Smooth muscle cell (in vitro differentiated cells): Measurements from ENCODE around the gene JAGN1. TPM values are rescaled to one million over a fixed set of nuclear protein-coding genes. Genes with fewer than 3 reads are reported as not detected.
A peak's percentile ranks its signal among the peaks of the same experiment; 100 is the strongest.

Source experiments
- DNase-seq: peaks from one replicate; lab custom pipeline; 2025; ENCODE audit not compliant: unreplicated experiment; lab: John Stamatoyannopoulos, UW
- H2AFZ ChIP-seq: fragments of 200-600 bp; sonication (generic); 2 replicates; pipeline ENCODE4 v1.6.0; 2016; ENCODE audit warnings: antibody characterized with exemption, low read depth, mild to moderate bottlenecking
- H3F3A ChIP-seq: fragments of 200-600 bp; sonication (generic); 2 replicates; pipeline ENCODE4 v1.6.0; 2017; ENCODE audit warnings: antibody characterized with exemption, low read depth
- H3K27ac ChIP-seq: fragments of 200-600 bp; sonication (generic); 2 replicates; pipeline ENCODE4 v1.5.1; 2016; ENCODE audit warnings: low read depth, mild to moderate bottlenecking
- H3K27me3 ChIP-seq: fragments of 200-600 bp; sonication (generic); 2 replicates; pipeline ENCODE4 v1.6.1; 2016; ENCODE audit warnings: low read depth, mild to moderate bottlenecking
- H3K36me3 ChIP-seq: fragments of 200-600 bp; sonication (generic); 2 replicates; pipeline ENCODE4 v1.5.1; 2016; ENCODE audit warnings: low read depth
- H3K4me1 ChIP-seq: fragments of 200-600 bp; sonication (generic); 2 replicates; pipeline ENCODE4 v1.5.1; 2016; ENCODE audit warnings: low read depth
- H3K4me2 ChIP-seq: fragments of 200-600 bp; sonication (generic); 2 replicates; pipeline ENCODE4 v1.6.0; 2016; ENCODE audit warnings: mild to moderate bottlenecking
- H3K4me3 ChIP-seq: fragments of 200-600 bp; sonication (generic); 2 replicates; pipeline ENCODE4 v1.5.1; 2016; ENCODE audit warnings: mild to moderate bottlenecking
- H3K79me2 ChIP-seq: fragments of 200-600 bp; sonication (generic); 2 replicates; pipeline ENCODE4 v1.6.0; 2016; ENCODE audit warnings: low read depth, mild to moderate bottlenecking
- H3K9ac ChIP-seq: fragments of 200-600 bp; sonication (generic); 2 replicates; pipeline ENCODE4 v1.6.0; 2016; ENCODE audit warnings: low read depth
- H3K9me3 ChIP-seq: fragments of 200-600 bp; sonication (generic); replicated peaks from 2 replicates; pipeline ENCODE4 v1.5.1; 2016; ENCODE audit warnings: low read depth
- H4K20me1 ChIP-seq: fragments of 200-600 bp; sonication (generic); 2 replicates; pipeline ENCODE4 v1.6.0; 2016; ENCODE audit warnings: low read depth
- WGBS: methylation state at CpG from one replicate; pipeline ENCODE4 v1.1.7; 2016; ENCODE audit warnings: low lambda C conversion rate; 5-methylcytosine and 5-hydroxymethylcytosine counted together
- polyA plus RNA-seq: library from polyadenylated mRNA; unstranded; fragments of >200 nt; fragmentation: Nextera tagmentation; extraction: Ambion mirVana; gene quantifications from 2 replicates; pipeline ENCODE4 v1.2.1, GENCODE V29; 2016
- total RNA-seq: library from RNA; depleted of rRNA; stranded (reverse); fragments of >200 nt; gene quantifications from 2 replicates; pipeline ENCODE4 v1.2.3, GENCODE V29; 2014
- TF ChIP-seq, protein P1 (sequence below): fragments of 200-600 bp; sonication (generic); IDR thresholded peaks from 2 replicates; pipeline ENCODE4 v1.5.1; 2017; ENCODE audit warnings: borderline replicate concordance, mild to moderate bottlenecking, antibody characterized with exemption; ENCODE audit not compliant: insufficient read depth, poor library complexity, severe bottlenecking

The JAGN1 gene
- total and polyA plus RNA-seq, 2 experiments from 2014 or later: 36.8 to 37.3 TPM

DNA sequence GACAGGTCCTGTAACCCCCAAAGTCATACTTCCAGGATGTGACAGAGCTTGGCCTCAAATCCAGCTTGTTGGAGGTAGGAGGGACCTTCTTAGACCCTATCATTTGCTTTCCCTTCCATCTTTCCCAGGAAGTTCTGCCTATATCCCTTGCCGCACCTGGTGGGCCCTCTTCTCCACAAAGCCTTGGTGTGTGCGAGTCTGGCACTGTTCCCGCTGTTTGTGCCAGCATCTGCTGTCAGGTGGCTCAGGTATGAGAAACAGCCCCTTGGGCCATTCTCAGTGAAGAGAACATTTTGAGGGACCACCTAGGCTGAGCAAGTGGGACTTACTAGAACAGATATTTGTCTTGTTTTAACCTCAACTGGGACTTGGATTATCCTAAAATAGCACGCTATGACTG, 13.5 kb downstream of the JAGN1 start:
- H2AFZ ChIP-seq: no peak overlapping the region
- peak overlapping the region; percentile 74 for H3K4me2 ChIP-seq
- peak overlapping the region; percentile 54 for H3K27ac ChIP-seq
- no peaks in the 10 kb centered on the region for H3F3A ChIP-seq
- H3K27me3 ChIP-seq: no peaks in the 10 kb centered on the region
- no peak for DNase-seq
- peaks cover 3% of the 10 kb centered on the region for H3K4me1 ChIP-seq
- no peaks in the 10 kb centered on the region for H3K36me3 ChIP-seq
- H3K9me3 ChIP-seq: no peaks in the 10 kb centered on the region
- H3K79me2 ChIP-seq: no peaks in the 10 kb centered on the region
- H4K20me1 ChIP-seq: no peaks in the 10 kb centered on the region
- no peak overlapping the region for H3K9ac ChIP-seq
- 98% methylated on average over 4 of the region's 4 CpGs for WGBS
- H3K4me3 ChIP-seq: no peak overlapping the region
- TF ChIP-seq, protein P1, sequence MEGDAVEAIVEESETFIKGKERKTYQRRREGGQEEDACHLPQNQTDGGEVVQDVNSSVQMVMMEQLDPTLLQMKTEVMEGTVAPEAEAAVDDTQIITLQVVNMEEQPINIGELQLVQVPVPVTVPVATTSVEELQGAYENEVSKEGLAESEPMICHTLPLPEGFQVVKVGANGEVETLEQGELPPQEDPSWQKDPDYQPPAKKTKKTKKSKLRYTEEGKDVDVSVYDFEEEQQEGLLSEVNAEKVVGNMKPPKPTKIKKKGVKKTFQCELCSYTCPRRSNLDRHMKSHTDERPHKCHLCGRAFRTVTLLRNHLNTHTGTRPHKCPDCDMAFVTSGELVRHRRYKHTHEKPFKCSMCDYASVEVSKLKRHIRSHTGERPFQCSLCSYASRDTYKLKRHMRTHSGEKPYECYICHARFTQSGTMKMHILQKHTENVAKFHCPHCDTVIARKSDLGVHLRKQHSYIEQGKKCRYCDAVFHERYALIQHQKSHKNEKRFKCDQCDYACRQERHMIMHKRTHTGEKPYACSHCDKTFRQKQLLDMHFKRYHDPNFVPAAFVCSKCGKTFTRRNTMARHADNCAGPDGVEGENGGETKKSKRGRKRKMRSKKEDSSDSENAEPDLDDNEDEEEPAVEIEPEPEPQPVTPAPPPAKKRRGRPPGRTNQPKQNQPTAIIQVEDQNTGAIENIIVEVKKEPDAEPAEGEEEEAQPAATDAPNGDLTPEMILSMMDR: no peak

DNA sequence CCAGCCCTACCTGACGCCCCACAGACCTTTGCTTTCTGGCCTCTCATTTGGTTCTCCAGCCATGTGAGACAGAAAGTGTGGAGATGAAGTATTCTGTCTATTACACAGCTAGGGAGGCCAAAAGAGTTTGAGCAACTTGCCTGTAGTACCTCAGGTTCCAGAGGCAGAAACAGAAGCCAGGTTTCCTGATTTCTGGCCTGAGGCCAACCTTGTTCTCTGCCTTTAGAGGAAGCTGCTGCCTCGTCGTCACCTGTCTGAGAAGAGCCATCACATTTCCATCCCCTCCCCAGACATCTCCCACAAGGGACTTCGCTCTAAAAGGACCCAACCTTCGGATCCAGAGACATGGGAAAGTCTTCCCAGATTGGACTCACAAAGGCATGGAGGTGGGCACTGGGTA, 16.1 kb downstream of the JAGN1 start:
- TF ChIP-seq, protein P1: no peak
- Histone ChIP-seq H2AFZ (no peak overlapping the region), H3K27ac (no peak overlapping the region), H3K9me3 (no peaks in the 10 kb centered on the region), H3K4me2 (no peak overlapping the region), H3K36me3 (no peaks in the 10 kb centered on the region), H3K4me3 (no peak overlapping the region), H4K20me1 (no peaks in the 10 kb centered on the region), H3K27me3 (no peaks in the 10 kb centered on the region), H3K4me1 (peaks cover 3% of the 10 kb centered on the region), H3K79me2 (no peaks in the 10 kb centered on the region), H3F3A (no peaks in the 10 kb centered on the region), H3K9ac (no peak overlapping the region)
- DNase-seq: no peak
- 92% methylated on average over 5 of the region's 5 CpGs for WGBS

DNA sequence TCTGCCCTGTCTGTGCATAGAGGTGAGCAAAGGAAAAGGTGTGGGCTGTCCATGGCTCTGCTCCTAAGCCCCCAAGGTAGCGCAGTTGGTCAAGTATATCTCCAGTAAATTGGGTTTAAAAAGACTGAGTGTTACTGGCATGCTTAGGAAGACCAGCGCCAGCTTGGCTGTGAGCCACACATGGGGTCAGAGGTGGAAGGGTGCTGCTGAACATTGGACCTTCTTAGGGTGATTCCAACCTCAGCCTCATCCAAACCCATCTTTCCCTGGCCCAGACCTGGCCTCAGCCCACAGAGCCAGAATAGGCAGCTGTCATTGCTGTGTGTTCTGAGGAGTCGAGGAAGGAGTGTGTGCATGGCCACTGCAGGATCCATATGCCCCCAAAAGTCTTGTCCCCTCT, 17.9 kb downstream of the JAGN1 start:
- H3K4me1 ChIP-seq: no peaks in the 10 kb centered on the region
- WGBS: 92% methylated on average over 3 of the region's 3 CpGs
- TF ChIP-seq, protein P1: no peak

DNA sequence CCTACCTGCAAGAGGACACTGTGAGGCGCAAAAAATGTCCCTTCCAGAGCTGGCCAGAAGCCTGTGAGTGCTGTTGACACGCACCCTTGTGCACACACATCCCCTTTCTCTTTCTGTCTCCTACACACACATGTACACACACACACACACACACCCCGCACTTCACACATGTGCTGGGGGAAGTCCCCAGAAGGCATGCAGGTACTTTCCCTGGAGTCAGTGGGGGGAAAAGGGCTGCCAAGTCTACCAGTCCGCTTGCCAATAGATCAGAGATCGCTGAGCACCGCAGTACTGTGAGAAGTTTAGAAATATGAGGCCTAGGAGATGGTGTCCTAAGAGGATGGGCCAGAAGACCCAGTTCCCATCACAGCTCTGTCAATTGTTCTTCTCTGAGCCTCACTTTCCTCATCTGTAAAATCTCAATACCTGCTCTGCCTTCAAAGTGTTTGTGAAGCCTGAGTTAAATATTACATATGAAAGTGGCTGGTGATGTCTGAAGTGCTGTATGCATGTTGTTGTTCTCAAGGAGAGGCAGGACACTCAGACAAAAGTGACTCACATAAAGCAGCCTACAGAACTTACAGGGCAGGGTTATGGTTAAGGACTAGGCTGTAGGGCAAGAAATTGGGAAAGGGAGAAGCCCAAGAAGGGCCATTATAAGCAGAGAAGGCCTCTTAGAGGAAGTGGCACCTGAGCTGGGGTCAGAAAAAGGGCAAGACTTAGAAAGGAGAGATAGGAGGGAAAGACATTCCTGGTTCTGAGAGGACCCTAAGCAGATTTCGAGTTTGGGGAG, 19.0 kb downstream of the JAGN1 start:
- Histone ChIP-seq H3K36me3 (no peaks in the 10 kb centered on the region), H3K4me1 (no peaks in the 10 kb centered on the region), H3K27ac (no peak overlapping the region), H3K4me3 (no peak overlapping the region), H3K4me2 (no peak overlapping the region), H3K27me3 (no peaks in the 10 kb centered on the region), H3K9me3 (no peaks in the 10 kb centered on the region), H4K20me1 (no peaks in the 10 kb centered on the region), H2AFZ (no peak overlapping the region), H3K9ac (no peak overlapping the region), H3K79me2 (no peaks in the 10 kb centered on the region), H3F3A (no peaks in the 10 kb centered on the region)
- WGBS: 92% methylated on average over 7 of the region's 7 CpGs
- DNase-seq: no peak
- TF ChIP-seq, protein P1: no peak

More for the DNA sequence above, 17.9 kb downstream of the JAGN1 start:
- no peaks in the 10 kb centered on the region for H3K9me3 ChIP-seq
- no peaks in the 10 kb centered on the region for H3K27me3 ChIP-seq
- H3K79me2 ChIP-seq: no peaks in the 10 kb centered on the region
- no peak overlapping the region for H2AFZ ChIP-seq
- H3K27ac ChIP-seq: no peak overlapping the region
- H3K4me2 ChIP-seq: no peak overlapping the region
- no peak for DNase-seq
- H3K36me3 ChIP-seq: no peaks in the 10 kb centered on the region
- H4K20me1 ChIP-seq: no peaks in the 10 kb centered on the region
- H3K4me3 ChIP-seq: no peak overlapping the region
- no peaks in the 10 kb centered on the region for H3F3A ChIP-seq
- H3K9ac ChIP-seq: no peak overlapping the region
